PC-3 (cell line): Measurements from ENCODE around the gene JAML. TPM values are rescaled to one million over a fixed set of nuclear protein-coding genes. Genes with fewer than 3 reads are reported as not detected.

Source experiments
- ATAC-seq: fragments of 200-7000 bp; cut with Tn5 transposase; 2 replicates; pipeline ENCODE4 v1.9.1; 2020; ENCODE audit warnings: mild to moderate bottlenecking, moderate library complexity
- BruUV-seq: library from RNA; stranded (reverse); fragments of 400-500 nt; replicated peaks from 2 replicates; lab custom pipeline; 2021; lab: Mats Ljungman, UMichigan
- CTCF ChIA-PET: fragments of 300-600 bp; sonication (Branson Sonifier 250); formaldehyde crosslinking; loops from one replicate; lab custom pipeline; 2022; ENCODE audit warnings: antibody characterized with exemption; lab: Charles Lee
- POLR2A ChIA-PET: fragments of 300-600 bp; sonication (Branson Sonifier 250); formaldehyde crosslinking; loops from one replicate; lab custom pipeline; 2022; ENCODE audit warnings: antibody characterized with exemption; ENCODE audit not compliant: unreplicated experiment; lab: Charles Lee
- DNase-seq: peaks from one replicate; pipeline ENCODE4 v3.0.0-alpha.2; 2015
- H2AFZ ChIP-seq: fragments of 300-600 bp; sonication (generic); 2 replicates; pipeline ENCODE4 v1.6.0; 2016; ENCODE audit warnings: antibody characterized with exemption, low read length
- H3F3A ChIP-seq: fragments of 300-600 bp; sonication (generic); one replicate; pipeline ENCODE4 v1.6.0; 2017; ENCODE audit warnings: antibody characterized with exemption, low read length, control low read depth, mild to moderate bottlenecking; ENCODE audit not compliant: unreplicated experiment
- H3K27ac ChIP-seq: fragments of 300-600 bp; sonication (generic); 2 replicates; pipeline ENCODE4 v1.5.1; 2016; ENCODE audit warnings: mild to moderate bottlenecking, low read length
- H3K27me3 ChIP-seq: fragments of 300-600 bp; sonication (generic); 2 replicates; pipeline ENCODE4 v1.6.1; 2016; ENCODE audit warnings: low read length, mixed read lengths
- H3K36me3 ChIP-seq: fragments of 300-600 bp; sonication (generic); 2 replicates; pipeline ENCODE4 v1.6.1; 2016; ENCODE audit warnings: low read depth, mixed run types, low read length, mixed read lengths
- H3K4me1 ChIP-seq: fragments of 300-600 bp; sonication (generic); 2 replicates; pipeline ENCODE4 v1.5.1; 2016; ENCODE audit warnings: low read length; ENCODE audit not compliant: insufficient read depth
- H3K4me2 ChIP-seq: fragments of 300-600 bp; sonication (generic); 2 replicates; pipeline ENCODE4 v1.6.0; 2016; ENCODE audit warnings: low read length
- H3K4me3 ChIP-seq: fragments of 300-600 bp; sonication (generic); 2 replicates; pipeline ENCODE4 v1.5.1; 2016; ENCODE audit warnings: mild to moderate bottlenecking, low read length, mixed read lengths
- H3K79me2 ChIP-seq: fragments of 300-600 bp; sonication (generic); 2 replicates; pipeline ENCODE4 v1.6.1; 2017; ENCODE audit warnings: low read length, mixed read lengths
- H3K9ac ChIP-seq: fragments of 300-600 bp; sonication (generic); 2 replicates; pipeline ENCODE4 v1.6.0; 2016; ENCODE audit warnings: mild to moderate bottlenecking, low read length
- H3K9me2 ChIP-seq: fragments of 300-600 bp; sonication (generic); replicated peaks from 2 replicates; pipeline ENCODE4 v1.6.1; 2016; ENCODE audit warnings: mixed run types, low read length, mixed read lengths
- H3K9me3 ChIP-seq: fragments of 300-600 bp; sonication (generic); 2 replicates; pipeline ENCODE4 v1.6.1; 2016; ENCODE audit warnings: low read length, mixed read lengths
- H4K20me1 ChIP-seq: fragments of 300-600 bp; sonication (generic); 2 replicates; pipeline ENCODE4 v1.6.1; 2016; ENCODE audit warnings: low read length, mixed read lengths
- CTCF ChIP-seq: fragments of 300-600 bp; sonication (generic); conservative IDR thresholded peaks from 2 replicates; pipeline ENCODE4 v1.5.1; 2017; ENCODE audit warnings: antibody characterized with exemption, low read depth, mild to moderate bottlenecking, low read length
- EZH2 ChIP-seq: fragments of 300-600 bp; sonication (generic); IDR thresholded peaks from one replicate; pipeline ENCODE4 v1.6.1; 2017; ENCODE audit warnings: antibody characterized with exemption, mild to moderate bottlenecking, low read length; ENCODE audit not compliant: unreplicated experiment
- EZH2phosphoT487 ChIP-seq: fragments of 300-600 bp; sonication (generic); IDR thresholded peaks from 2 replicates; pipeline ENCODE4 v1.6.1; 2018; ENCODE audit warnings: mild to moderate bottlenecking, antibody characterized with exemption, low read length, borderline replicate concordance
- intact Hi-C: fragments of 100-400 bp; cut with micrococcal nuclease; formaldehyde crosslinking; loops from 2 replicates; pipeline ENCODE4 v1.9.0; 2023
- total RNA-seq: library from RNA; depleted of rRNA; stranded (reverse); fragments of >200 nt; gene quantifications from 2 replicates; pipeline ENCODE4 v1.2.3, GENCODE V29; 2014

Gene JAML
- total RNA-seq, 1 experiment from 2014 or later, result not detected

- Histone ChIP-seq H3K79me2 (no peaks in the 10 kb centered on the region), H3K36me3 (no peaks in the 10 kb centered on the region), H2AFZ (no peak overlapping the region), H3K9me2 (no peaks in the 10 kb centered on the region), H3K4me3 (no peak overlapping the region), H3K9me3 (no peaks in the 10 kb centered on the region), H4K20me1 (no peaks in the 10 kb centered on the region), H3K27ac (no peak overlapping the region), H3F3A (no peaks in the 10 kb centered on the region), H3K4me2 (no peak overlapping the region), H3K9ac (no peak overlapping the region), H3K27me3 (peaks cover 65% of the 10 kb centered on the region), H3K4me1 (no peaks in the 10 kb centered on the region)
- intact Hi-C loops, result no loop called here
- TF ChIP-seq CTCF (no peak), EZH2phosphoT487 (no peak), EZH2 (no peak)
- ATAC-seq (no peak), DNase-seq (no peak)
- ChIA-PET POLR2A (no interaction called here), CTCF (no interaction called here)
- no TSS peak for BruUV-seq
These were observed 58.2 kb downstream of the JAML start for GRCh38 chr11:118166641-118167040.

- Histone ChIP-seq H3K27me3 (peaks cover 75% of the 10 kb centered on the region), H2AFZ (no peak overlapping the region)
These were observed 59.9 kb downstream of the JAML start for GRCh38 chr11:118164885-118165284.

GRCh38 chr11:118163494-118163893 lies 61.3 kb downstream of the JAML start:
- CTCF ChIA-PET, result no interaction called here
- no peak overlapping the region for H3K4me3 ChIP-seq
- H3K9me2 ChIP-seq, result no peaks in the 10 kb centered on the region
- no peaks in the 10 kb centered on the region for H3K4me1 ChIP-seq
- no peaks in the 10 kb centered on the region for H3K36me3 ChIP-seq
- H3K27ac ChIP-seq, result no peak overlapping the region
- no peak overlapping the region for H2AFZ ChIP-seq
- POLR2A ChIA-PET, result no interaction called here
- no peaks in the 10 kb centered on the region for H3K79me2 ChIP-seq
- peaks cover 75% of the 10 kb centered on the region for H3K27me3 ChIP-seq
- no peak overlapping the region for H3K4me2 ChIP-seq
- TF ChIP-seq EZH2phosphoT487 (no peak), EZH2 (no peak)
- intact Hi-C loops, result no loop called here
- DNase-seq (no peak), ATAC-seq (no peak)
- H3K9ac ChIP-seq, result no peak overlapping the region
- no TSS peak for BruUV-seq
- no peaks in the 10 kb centered on the region for H3K9me3 ChIP-seq
- no peaks in the 10 kb centered on the region for H4K20me1 ChIP-seq
- H3F3A ChIP-seq, result no peaks in the 10 kb centered on the region

More at GRCh38 chr11:118164885-118165284, 59.9 kb downstream of the JAML start:
- ChIA-PET CTCF (no interaction called here), POLR2A (no interaction called here)
- Histone ChIP-seq H3K4me1 (no peaks in the 10 kb centered on the region), H3F3A (no peaks in the 10 kb centered on the region), H3K9me3 (no peaks in the 10 kb centered on the region), H3K9me2 (no peaks in the 10 kb centered on the region), H3K27ac (no peak overlapping the region), H3K79me2 (no peaks in the 10 kb centered on the region), H3K36me3 (no peaks in the 10 kb centered on the region), H3K9ac (no peak overlapping the region), H3K4me3 (no peak overlapping the region), H3K4me2 (no peak overlapping the region), H4K20me1 (no peaks in the 10 kb centered on the region)
- intact Hi-C loops, result no loop called here
- no peak for DNase-seq
- TF ChIP-seq EZH2phosphoT487, result no peak
- ATAC-seq, result no peak
- no TSS peak for BruUV-seq

- CTCF ChIA-PET, result no interaction called here
- H3K9me3 ChIP-seq, result no peaks in the 10 kb centered on the region
- H3K9me2 ChIP-seq, result no peaks in the 10 kb centered on the region
- H3K9ac ChIP-seq, result no peak overlapping the region
- H3F3A ChIP-seq, result no peaks in the 10 kb centered on the region
- TF ChIP-seq EZH2phosphoT487, result no peak
- TF ChIP-seq EZH2, result no peak
- TF ChIP-seq CTCF, result no peak
- DNase-seq, result no peak
- intact Hi-C loops, result no loop called here
- POLR2A ChIA-PET, result no interaction called here
- no peak overlapping the region for H3K27ac ChIP-seq
- H2AFZ ChIP-seq, result no peak overlapping the region
- no peaks in the 10 kb centered on the region for H3K79me2 ChIP-seq
- no peak overlapping the region for H3K4me3 ChIP-seq
- H3K27me3 ChIP-seq, result peaks cover 75% of the 10 kb centered on the region
- H3K4me2 ChIP-seq, result no peak overlapping the region
- BruUV-seq, result no TSS peak
- ATAC-seq, result no peak
- H3K36me3 ChIP-seq, result no peaks in the 10 kb centered on the region
- H4K20me1 ChIP-seq, result no peaks in the 10 kb centered on the region
- H3K4me1 ChIP-seq, result no peaks in the 10 kb centered on the region
These were observed 62.0 kb downstream of the JAML start for GRCh38 chr11:118162846-118163245.
